ENCODE measurements around the gene COP1. TPM values are rescaled to one million over a fixed set of nuclear protein-coding genes. Genes with fewer than 3 reads are reported as not detected.

COP1 gene
- polyA plus RNA-seq, 2 of the 4 experiments (the other 2 are of a cell fraction), result 21.9 to 42.0 TPM

GRCh38 chr1:176244851-176245250, 37.8 kb upstream of the COP1 start:
- H3K4me2 ChIP-seq, result no peak overlapping the region
- ChIA-PET POLR2A (interaction anchor here (1.3 kb wide), 1 partner anchor 37 kb away, joined by 4 read pairs; the partner anchor contains the start of gene COP1), CTCF (no interaction called here)
- 39% methylated on average over 2 of the region's 2 CpGs for WGBS (ENCODE audit: missing lambda C conversion rate)
- no peak for ATAC-seq
- no peak overlapping the region for H3K27ac ChIP-seq
- DNase-seq (ENCODE audit: low read depth in 1 of 2, low spot score in 1 of 2), result no peak
- no peak overlapping the region for H3K4me3 ChIP-seq
- no peak for FAIRE-seq
- TF ChIP-seq, protein P1, sequence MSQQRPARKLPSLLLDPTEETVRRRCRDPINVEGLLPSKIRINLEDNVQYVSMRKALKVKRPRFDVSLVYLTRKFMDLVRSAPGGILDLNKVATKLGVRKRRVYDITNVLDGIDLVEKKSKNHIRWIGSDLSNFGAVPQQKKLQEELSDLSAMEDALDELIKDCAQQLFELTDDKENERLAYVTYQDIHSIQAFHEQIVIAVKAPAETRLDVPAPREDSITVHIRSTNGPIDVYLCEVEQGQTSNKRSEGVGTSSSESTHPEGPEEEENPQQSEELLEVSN (IDR thresholded peaks at IDR 0.05; ENCODE audit: borderline replicate concordance, low read depth), result no peak
- TF ChIP-seq MYC (IDR thresholded peaks at IDR 0.05; ENCODE audit: borderline replicate concordance, low read length) (no peak), TP53 (CRISPR knock-in tag; IDR thresholded peaks at IDR 0.05) (no peak), TFCP2L1 (CRISPR knock-in tag; IDR thresholded peaks at IDR 0.05) (no peak), EP300 (IDR thresholded peaks at IDR 0.05) (no peak), CHD2 (IDR thresholded peaks at IDR 0.05; ENCODE audit: low read length, partially characterized antibody) (no peak), PHF8 (IDR thresholded peaks at IDR 0.05; ENCODE audit: borderline replicate concordance, low read depth) (no peak), POLR2A (IDR thresholded peaks at IDR 0.05; ENCODE audit: low read length) (no peak), RFX5 (IDR thresholded peaks at IDR 0.05) (no peak), FOXS1 (CRISPR knock-in tag; IDR thresholded peaks at IDR 0.05) (no peak), KDM5A (IDR thresholded peaks at IDR 0.05) (no peak)
- H3K4me1 ChIP-seq, result peaks cover 17% of the 10 kb centered on the region; the same call in 2 of the 3 replicates
- H3K9me3 ChIP-seq, result no peaks in the 10 kb centered on the region

- DNase-seq (ENCODE audit: low read depth in 1 of 2, low spot score in 1 of 2) (no peak), ATAC-seq (no peak), FAIRE-seq (no peak)
- Histone ChIP-seq H3K4me3 (no peak overlapping the region), H3K4me2 (no peak overlapping the region), H3K9me3 (no peaks in the 10 kb centered on the region), H3K4me1 (peaks cover 17% of the 10 kb centered on the region; the same call in 2 of the 3 replicates), H3K27ac (peak overlapping the region in 1 of 2 experiments; percentile 4; a peak in 1 of 6 replicates)
- TF ChIP-seq HOXA7 (CRISPR knock-in tag; IDR thresholded peaks at IDR 0.05), result no peak
- no peak for TF ChIP-seq ESRRA (IDR thresholded peaks at IDR 0.05; ENCODE audit: borderline replicate concordance, low read length)
- TF ChIP-seq, protein P2, sequence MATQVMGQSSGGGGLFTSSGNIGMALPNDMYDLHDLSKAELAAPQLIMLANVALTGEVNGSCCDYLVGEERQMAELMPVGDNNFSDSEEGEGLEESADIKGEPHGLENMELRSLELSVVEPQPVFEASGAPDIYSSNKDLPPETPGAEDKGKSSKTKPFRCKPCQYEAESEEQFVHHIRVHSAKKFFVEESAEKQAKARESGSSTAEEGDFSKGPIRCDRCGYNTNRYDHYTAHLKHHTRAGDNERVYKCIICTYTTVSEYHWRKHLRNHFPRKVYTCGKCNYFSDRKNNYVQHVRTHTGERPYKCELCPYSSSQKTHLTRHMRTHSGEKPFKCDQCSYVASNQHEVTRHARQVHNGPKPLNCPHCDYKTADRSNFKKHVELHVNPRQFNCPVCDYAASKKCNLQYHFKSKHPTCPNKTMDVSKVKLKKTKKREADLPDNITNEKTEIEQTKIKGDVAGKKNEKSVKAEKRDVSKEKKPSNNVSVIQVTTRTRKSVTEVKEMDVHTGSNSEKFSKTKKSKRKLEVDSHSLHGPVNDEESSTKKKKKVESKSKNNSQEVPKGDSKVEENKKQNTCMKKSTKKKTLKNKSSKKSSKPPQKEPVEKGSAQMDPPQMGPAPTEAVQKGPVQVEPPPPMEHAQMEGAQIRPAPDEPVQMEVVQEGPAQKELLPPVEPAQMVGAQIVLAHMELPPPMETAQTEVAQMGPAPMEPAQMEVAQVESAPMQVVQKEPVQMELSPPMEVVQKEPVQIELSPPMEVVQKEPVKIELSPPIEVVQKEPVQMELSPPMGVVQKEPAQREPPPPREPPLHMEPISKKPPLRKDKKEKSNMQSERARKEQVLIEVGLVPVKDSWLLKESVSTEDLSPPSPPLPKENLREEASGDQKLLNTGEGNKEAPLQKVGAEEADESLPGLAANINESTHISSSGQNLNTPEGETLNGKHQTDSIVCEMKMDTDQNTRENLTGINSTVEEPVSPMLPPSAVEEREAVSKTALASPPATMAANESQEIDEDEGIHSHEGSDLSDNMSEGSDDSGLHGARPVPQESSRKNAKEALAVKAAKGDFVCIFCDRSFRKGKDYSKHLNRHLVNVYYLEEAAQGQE (IDR thresholded peaks at IDR 0.05), result no peak
- no peak for TF ChIP-seq FOSL2 (IDR thresholded peaks at IDR 0.05)
- no peak for TF ChIP-seq FOSL2 (CRISPR knock-in tag; IDR thresholded peaks at IDR 0.05)
- TF ChIP-seq POLR2A (IDR thresholded peaks at IDR 0.05; ENCODE audit: low read length), result no peak
- no peak for TF ChIP-seq FOSB (CRISPR knock-in tag; IDR thresholded peaks at IDR 0.05)
- TF ChIP-seq JUNB (IDR thresholded peaks at IDR 0.05), result no peak
- TF ChIP-seq MYC (IDR thresholded peaks at IDR 0.05; ENCODE audit: borderline replicate concordance, low read length), result no peak
- TF ChIP-seq POLR2AphosphoS2 (conservative IDR thresholded peaks at IDR 0.05; ENCODE audit: low read length), result no peak
- TF ChIP-seq, protein P3, sequence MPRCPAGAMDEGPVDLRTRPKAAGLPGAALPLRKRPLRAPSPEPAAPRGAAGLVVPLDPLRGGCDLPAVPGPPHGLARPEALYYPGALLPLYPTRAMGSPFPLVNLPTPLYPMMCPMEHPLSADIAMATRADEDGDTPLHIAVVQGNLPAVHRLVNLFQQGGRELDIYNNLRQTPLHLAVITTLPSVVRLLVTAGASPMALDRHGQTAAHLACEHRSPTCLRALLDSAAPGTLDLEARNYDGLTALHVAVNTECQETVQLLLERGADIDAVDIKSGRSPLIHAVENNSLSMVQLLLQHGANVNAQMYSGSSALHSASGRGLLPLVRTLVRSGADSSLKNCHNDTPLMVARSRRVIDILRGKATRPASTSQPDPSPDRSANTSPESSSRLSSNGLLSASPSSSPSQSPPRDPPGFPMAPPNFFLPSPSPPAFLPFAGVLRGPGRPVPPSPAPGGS (IDR thresholded peaks at IDR 0.05), result no peak
- no peak for TF ChIP-seq GATA3 (IDR thresholded peaks at IDR 0.05; ENCODE audit: borderline replicate concordance)
- no peak for TF ChIP-seq FOXS1 (CRISPR knock-in tag; IDR thresholded peaks at IDR 0.05)
- no peak for TF ChIP-seq ZSCAN20 (CRISPR knock-in tag; IDR thresholded peaks at IDR 0.05)
- no peak for TF ChIP-seq CHD4 (IDR thresholded peaks at IDR 0.05; ENCODE audit: borderline replicate concordance)
- POLR2A ChIA-PET, result interaction anchor here (1.3 kb wide), 1 partner anchor 36 kb away, joined by 4 read pairs; the partner anchor contains the start of gene COP1
- 68% methylated on average over 2 of the region's 2 CpGs for WGBS (ENCODE audit: missing lambda C conversion rate)
- CTCF ChIA-PET, result interaction anchor here (2.2 kb wide), 1 partner anchor 13 kb away, joined by 5 read pairs; no protein-coding TSS in a partner anchor
Observed at GRCh38 chr1:176243746-176244145, 36.7 kb upstream of the COP1 start.

All from A549 (cell line).